ENCODE measurements around the gene ATP10A.

- TF ChIP-seq POLR2A (IDR thresholded peaks at IDR 0.05) = no peak
- TF ChIP-seq, protein P1, sequence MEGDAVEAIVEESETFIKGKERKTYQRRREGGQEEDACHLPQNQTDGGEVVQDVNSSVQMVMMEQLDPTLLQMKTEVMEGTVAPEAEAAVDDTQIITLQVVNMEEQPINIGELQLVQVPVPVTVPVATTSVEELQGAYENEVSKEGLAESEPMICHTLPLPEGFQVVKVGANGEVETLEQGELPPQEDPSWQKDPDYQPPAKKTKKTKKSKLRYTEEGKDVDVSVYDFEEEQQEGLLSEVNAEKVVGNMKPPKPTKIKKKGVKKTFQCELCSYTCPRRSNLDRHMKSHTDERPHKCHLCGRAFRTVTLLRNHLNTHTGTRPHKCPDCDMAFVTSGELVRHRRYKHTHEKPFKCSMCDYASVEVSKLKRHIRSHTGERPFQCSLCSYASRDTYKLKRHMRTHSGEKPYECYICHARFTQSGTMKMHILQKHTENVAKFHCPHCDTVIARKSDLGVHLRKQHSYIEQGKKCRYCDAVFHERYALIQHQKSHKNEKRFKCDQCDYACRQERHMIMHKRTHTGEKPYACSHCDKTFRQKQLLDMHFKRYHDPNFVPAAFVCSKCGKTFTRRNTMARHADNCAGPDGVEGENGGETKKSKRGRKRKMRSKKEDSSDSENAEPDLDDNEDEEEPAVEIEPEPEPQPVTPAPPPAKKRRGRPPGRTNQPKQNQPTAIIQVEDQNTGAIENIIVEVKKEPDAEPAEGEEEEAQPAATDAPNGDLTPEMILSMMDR (IDR thresholded peaks at IDR 0.05) = no peak
Observed at GRCh38 chr15:25880411-25880810, 17.3 kb upstream of the ATP10A start.

Measured in stomach (tissue), 4 donors.